DND-41 (cell line): Measurements from ENCODE around the gene TMEM167A.

Source experiments
- ATAC-seq: fragments of 200-7000 bp; cut with Tn5 transposase; 3 replicates; pipeline ENCODE4 v1.9.1; 2021; ENCODE audit warnings: low read depth; ENCODE audit not compliant: insufficient read depth
- DNase-seq: peaks from one replicate; pipeline ENCODE4 v3.0.0-alpha.2; 2020
- H2AFZ ChIP-seq: 2 replicates; pipeline ENCODE4 v1.6.0; 2012; ENCODE audit warnings: low read depth, low read length
- H3K27ac ChIP-seq: 2 replicates; pipeline ENCODE4 v1.5.1; 2012; ENCODE audit warnings: low read length, inconsistent platforms
- H3K27me3 ChIP-seq: fragments of 200-600 bp; sonication (generic); 2 replicates; pipeline ENCODE4 v1.6.0; 2012; ENCODE audit warnings: low read length, mild to moderate bottlenecking, inconsistent platforms; ENCODE audit not compliant: insufficient read depth, poor library complexity
- H3K36me3 ChIP-seq: 2 replicates; pipeline ENCODE4 v1.5.1; 2012; ENCODE audit warnings: low read length, inconsistent platforms; ENCODE audit not compliant: insufficient read depth
- H3K4me1 ChIP-seq: 2 replicates; pipeline ENCODE4 v1.5.1; 2012; ENCODE audit warnings: mild to moderate bottlenecking, low read length; ENCODE audit not compliant: insufficient read depth
- H3K4me2 ChIP-seq: 2 replicates; pipeline ENCODE4 v1.6.0; 2012; ENCODE audit warnings: mild to moderate bottlenecking, moderate library complexity, low read length, inconsistent platforms; ENCODE audit not compliant: insufficient read depth
- H3K4me3 ChIP-seq, 2 experiments: fragments of 200-600 bp in 1 of 2; shearing (Covaris generic) in 1 of 2; 2 replicates each; pipeline ENCODE4 v1.5.1; 2012 to 2016; ENCODE audit warnings: inconsistent platforms in 2 of 2, low read length in 2 of 2, mild to moderate bottlenecking in 2 of 2, low read depth in 1 of 2, moderate library complexity in 1 of 2
- H3K79me2 ChIP-seq: 2 replicates; pipeline ENCODE4 v1.6.0; 2012; ENCODE audit warnings: low read length, inconsistent platforms; ENCODE audit not compliant: insufficient read depth
- H3K9ac ChIP-seq: 2 replicates; pipeline ENCODE4 v1.6.0; 2012; ENCODE audit warnings: low read depth, mild to moderate bottlenecking, inconsistent platforms, low read length, moderate library complexity
- H3K9me3 ChIP-seq: 2 replicates; pipeline ENCODE4 v1.5.1; 2012; ENCODE audit warnings: low read length, moderate library complexity, mild to moderate bottlenecking, inconsistent platforms; ENCODE audit not compliant: insufficient read depth, severe bottlenecking
- H4K20me1 ChIP-seq: 2 replicates; pipeline ENCODE4 v1.6.0; 2012; ENCODE audit warnings: low read length; ENCODE audit not compliant: insufficient read depth
- EZH2 ChIP-seq: IDR thresholded peaks from 3 replicates; pipeline ENCODE4 v1.6.1; 2012; ENCODE audit warnings: borderline replicate concordance, low read depth, mild to moderate bottlenecking, moderate library complexity, low read length, inconsistent platforms; ENCODE audit not compliant: severe bottlenecking
- TF ChIP-seq, protein P1 (sequence below): IDR thresholded peaks from 2 replicates; pipeline ENCODE4 v1.5.1; 2012; ENCODE audit warnings: borderline replicate concordance, low read length, moderate library complexity, mild to moderate bottlenecking; ENCODE audit not compliant: poor library complexity, severe bottlenecking; ENCODE audit errors: extremely low read depth

Gene TMEM167A

GRCh38 chr5:83109380-83109779 lies 32.2 kb upstream of the TMEM167A start:
- no peaks in the 10 kb centered on the region for H3K79me2 ChIP-seq
- H3K4me1 ChIP-seq = no peaks in the 10 kb centered on the region
- no peak for TF ChIP-seq EZH2
- TF ChIP-seq, protein P1, sequence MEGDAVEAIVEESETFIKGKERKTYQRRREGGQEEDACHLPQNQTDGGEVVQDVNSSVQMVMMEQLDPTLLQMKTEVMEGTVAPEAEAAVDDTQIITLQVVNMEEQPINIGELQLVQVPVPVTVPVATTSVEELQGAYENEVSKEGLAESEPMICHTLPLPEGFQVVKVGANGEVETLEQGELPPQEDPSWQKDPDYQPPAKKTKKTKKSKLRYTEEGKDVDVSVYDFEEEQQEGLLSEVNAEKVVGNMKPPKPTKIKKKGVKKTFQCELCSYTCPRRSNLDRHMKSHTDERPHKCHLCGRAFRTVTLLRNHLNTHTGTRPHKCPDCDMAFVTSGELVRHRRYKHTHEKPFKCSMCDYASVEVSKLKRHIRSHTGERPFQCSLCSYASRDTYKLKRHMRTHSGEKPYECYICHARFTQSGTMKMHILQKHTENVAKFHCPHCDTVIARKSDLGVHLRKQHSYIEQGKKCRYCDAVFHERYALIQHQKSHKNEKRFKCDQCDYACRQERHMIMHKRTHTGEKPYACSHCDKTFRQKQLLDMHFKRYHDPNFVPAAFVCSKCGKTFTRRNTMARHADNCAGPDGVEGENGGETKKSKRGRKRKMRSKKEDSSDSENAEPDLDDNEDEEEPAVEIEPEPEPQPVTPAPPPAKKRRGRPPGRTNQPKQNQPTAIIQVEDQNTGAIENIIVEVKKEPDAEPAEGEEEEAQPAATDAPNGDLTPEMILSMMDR = no peak
- H3K9ac ChIP-seq = no peak overlapping the region
- ATAC-seq = no peak
- H3K4me3 ChIP-seq = no peak overlapping the region
- H3K36me3 ChIP-seq = peaks cover 30% of the 10 kb centered on the region
- peaks cover 20% of the 10 kb centered on the region for H3K9me3 ChIP-seq
- no peak overlapping the region for H3K27ac ChIP-seq
- DNase-seq = no peak
- no peaks in the 10 kb centered on the region for H4K20me1 ChIP-seq
- H3K27me3 ChIP-seq = no peaks in the 10 kb centered on the region
- H2AFZ ChIP-seq = no peak overlapping the region
- no peak overlapping the region for H3K4me2 ChIP-seq

GRCh38 chr5:83107692-83108420 lies 30.7 kb upstream of the TMEM167A start:
- H3K9me3 ChIP-seq = peaks cover 8% of the 10 kb centered on the region
- no peak overlapping the region for H3K4me3 ChIP-seq
- no peaks in the 10 kb centered on the region for H3K27me3 ChIP-seq
- no peak for DNase-seq
- H2AFZ ChIP-seq = no peak overlapping the region
- H3K4me1 ChIP-seq = no peaks in the 10 kb centered on the region
- no peaks in the 10 kb centered on the region for H4K20me1 ChIP-seq
- H3K9ac ChIP-seq = no peak overlapping the region
- peaks cover 15% of the 10 kb centered on the region for H3K36me3 ChIP-seq
- no peaks in the 10 kb centered on the region; the same call in 1 of the 2 replicates for H3K79me2 ChIP-seq
- H3K27ac ChIP-seq = no peak overlapping the region
- no peak for TF ChIP-seq EZH2
- TF ChIP-seq, protein P1 = no peak
- H3K4me2 ChIP-seq = no peak overlapping the region
- no peak for ATAC-seq

DNA sequence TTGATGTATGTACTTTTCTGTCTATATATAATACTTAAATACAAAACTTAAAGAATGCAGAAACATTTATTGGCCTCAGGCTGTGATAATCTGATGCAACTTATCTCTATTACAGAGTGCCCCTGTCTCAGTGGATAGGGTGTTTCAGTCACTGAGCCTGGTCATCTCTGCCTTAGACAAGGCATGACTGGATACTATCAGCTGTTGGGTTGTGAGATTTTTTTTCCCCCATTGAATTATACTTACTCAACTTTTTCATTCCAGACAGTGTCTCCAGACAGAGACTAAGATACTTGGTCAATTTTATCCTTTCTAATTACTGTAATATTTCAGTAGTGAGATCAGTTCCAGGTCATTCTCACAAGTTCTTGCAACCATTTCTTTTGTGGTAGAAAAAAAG lies 26.8 kb upstream of the TMEM167A start:
- TF ChIP-seq, protein P1 = no peak
- TF ChIP-seq EZH2 = no peak
- H3K79me2 ChIP-seq = no peaks in the 10 kb centered on the region; the same call in 1 of the 2 replicates
- no peaks in the 10 kb centered on the region for H4K20me1 ChIP-seq
- no peaks in the 10 kb centered on the region for H3K9me3 ChIP-seq
- no peak overlapping the region for H3K27ac ChIP-seq
- ATAC-seq = no peak
- H3K9ac ChIP-seq = no peak overlapping the region
- no peak overlapping the region for H3K4me2 ChIP-seq
- H3K4me1 ChIP-seq = peaks cover 7% of the 10 kb centered on the region; the same call in 1 of the 2 replicates
- DNase-seq = no peak
- no peak overlapping the region for H3K4me3 ChIP-seq
- H3K36me3 ChIP-seq = no peaks in the 10 kb centered on the region
- H2AFZ ChIP-seq = no peak overlapping the region
- no peaks in the 10 kb centered on the region for H3K27me3 ChIP-seq
